NT2/D1 (cell line): ENCODE results near the gene PLCH1.

ENCODE experiments used
- YY1 ChIP-seq: IDR thresholded peaks from 2 replicates; pipeline ENCODE4 v1.6.1; 2011; ENCODE audit not compliant: insufficient read length, insufficient read depth
- ZNF274 ChIP-seq: IDR thresholded peaks from 2 replicates; pipeline ENCODE4 v1.6.1; 2011; ENCODE audit warnings: mild to moderate bottlenecking, low read depth, low read length

DNA sequence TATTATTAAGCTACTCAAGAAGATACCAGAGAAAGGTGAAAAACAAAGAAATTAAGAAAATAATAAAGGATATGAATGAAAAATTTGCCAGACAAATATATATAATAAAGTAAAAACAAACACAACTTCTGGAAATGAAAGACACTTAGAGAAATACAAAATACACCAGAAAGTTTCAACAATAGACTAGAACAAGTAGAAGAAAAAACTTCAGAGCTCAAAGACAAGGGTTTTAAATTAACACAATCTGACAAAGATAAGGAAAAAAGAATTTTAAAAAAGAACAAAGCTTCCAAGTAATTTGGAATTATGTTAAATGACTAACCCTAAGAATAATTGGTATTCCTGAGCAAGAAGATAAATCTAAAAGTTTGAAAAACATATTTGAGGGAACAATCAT is 135.3 kb downstream of the PLCH1 start:
- TF ChIP-seq YY1 (no peak), ZNF274 (no peak)
